GM18951 (cell line): Measurements from ENCODE around the gene HLA-DPB1.
"Not testable (repeated sequence)": the region's sequence is repeated elsewhere in the genome, so short reads cannot be mapped to it uniquely, and the experiment has no call there.

Source experiments
- POLR2A ChIP-seq: IDR thresholded peaks from 4 replicates; pipeline ENCODE4 v1.6.1; 2011; ENCODE audit warnings: mild to moderate bottlenecking; ENCODE audit not compliant: insufficient read length, insufficient read depth; ENCODE audit errors: extremely low read depth
- in situ Hi-C: fragments of 300-500 bp; cut with MboI; formaldehyde crosslinking; loops from one replicate; pipeline ENCODE4 v1.12.0; 2022; ENCODE audit warnings: low sequenced_read_pairs, mixed read lengths, inconsistent platforms; ENCODE audit not compliant: unreplicated experiment

Gene HLA-DPB1

DNA sequence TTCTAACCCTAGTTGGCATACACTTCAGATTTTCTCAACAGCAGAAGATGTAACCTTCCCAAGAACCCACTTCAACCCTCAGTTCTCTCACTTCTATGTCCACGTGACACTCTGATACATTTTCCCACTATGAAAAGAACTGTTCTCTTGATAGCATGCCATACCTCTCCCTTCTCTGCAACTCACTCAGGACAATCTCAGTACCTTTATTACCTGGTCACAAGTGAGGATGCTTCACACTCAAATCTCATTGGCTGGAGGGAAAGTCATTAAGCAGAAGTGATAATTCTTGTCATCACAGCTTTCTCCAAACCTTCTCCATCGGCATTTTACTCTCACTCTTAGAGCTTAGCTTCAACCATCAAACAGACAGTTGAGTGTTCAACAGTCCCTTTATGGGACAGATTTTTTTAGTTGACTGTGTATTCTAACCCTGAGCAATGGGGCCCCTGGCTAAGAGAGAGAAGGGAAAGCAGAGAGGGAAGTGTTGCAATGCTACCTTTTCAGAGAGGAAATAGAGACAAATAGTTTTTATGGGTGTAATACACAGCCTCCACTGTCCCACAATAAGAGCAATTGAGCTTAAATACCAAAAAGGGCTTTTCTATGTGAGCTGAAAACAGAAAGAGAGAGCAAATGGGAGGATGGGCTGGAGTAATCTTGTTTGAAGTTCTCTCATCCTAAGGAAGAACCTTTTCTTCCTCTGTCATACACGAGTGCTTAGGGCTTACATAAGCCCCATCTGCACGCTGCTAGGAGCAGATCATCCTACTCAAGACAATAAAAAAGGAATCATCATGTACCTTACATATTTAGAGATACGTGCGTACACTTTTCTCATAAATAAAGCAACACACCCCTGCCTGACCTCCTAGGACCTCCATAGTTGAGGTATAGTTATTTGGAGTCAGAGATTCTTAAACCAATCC, 18.3 kb upstream of the HLA-DPB1 start:
- TF ChIP-seq POLR2A: no peak
- in situ Hi-C loops: no loop called here

DNA sequence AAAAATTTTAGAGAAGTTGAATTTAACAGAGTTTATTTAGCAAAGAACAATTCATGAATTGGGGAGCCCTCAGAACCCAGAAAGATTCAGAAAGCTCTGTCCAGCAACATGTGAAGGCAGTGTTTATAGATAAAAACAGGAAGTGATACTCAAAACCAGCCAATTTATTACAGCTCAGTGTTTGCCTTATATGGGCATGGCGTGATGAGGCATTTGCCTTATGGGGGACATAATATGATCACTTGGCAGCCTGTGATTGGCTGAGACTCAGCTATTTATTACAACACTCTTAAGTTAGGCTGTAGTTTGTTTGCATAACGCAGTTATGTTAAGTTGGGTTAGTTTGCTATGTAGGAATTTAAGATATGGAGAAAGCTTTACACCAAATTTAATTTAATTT, 13.8 kb upstream of the HLA-DPB1 start:
- in situ Hi-C loops: no loop called here
- TF ChIP-seq POLR2A: no peak

GRCh38 chr6:33063435-33063834, 12.4 kb upstream of the HLA-DPB1 start:
- in situ Hi-C loops: not testable (repeated sequence)

DNA sequence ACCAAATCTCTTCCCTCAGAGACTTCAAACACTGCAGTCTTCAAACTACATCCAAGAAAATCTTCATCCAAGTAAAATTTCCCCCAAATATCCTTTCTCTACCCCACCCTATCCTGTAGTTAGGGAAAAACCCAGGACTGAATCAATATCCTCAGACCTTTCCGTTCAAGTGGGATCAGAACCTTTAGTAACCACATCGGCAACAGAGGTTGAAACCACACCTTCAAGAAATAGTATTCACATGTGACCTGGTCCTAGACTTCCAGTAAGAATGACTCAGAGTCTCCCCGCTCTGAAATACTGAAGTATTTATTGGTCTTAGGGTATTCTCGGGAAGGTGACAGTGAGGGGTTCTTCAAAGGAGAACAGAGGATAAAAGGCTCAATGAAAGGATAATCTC, 11.1 kb upstream of the HLA-DPB1 start:
- TF ChIP-seq POLR2A: no peak

GRCh38 chr6:33065312-33065711, 10.5 kb upstream of the HLA-DPB1 start:
- TF ChIP-seq POLR2A: no peak
- in situ Hi-C loops: loop anchor here (5.0 kb wide), 1 partner anchor 38 kb away; no protein-coding TSS in a partner anchor

More for the DNA sequence above, 11.1 kb upstream of the HLA-DPB1 start:
- in situ Hi-C loops: loop anchor here (5.0 kb wide), 1 partner anchor 37 kb away; no protein-coding TSS in a partner anchor

GRCh38 chr6:33066917-33067521, 8.8 kb upstream of the HLA-DPB1 start:
- in situ Hi-C loops: loop anchor here (5.0 kb wide), 1 partner anchor 40 kb away; no protein-coding TSS in a partner anchor
- TF ChIP-seq POLR2A: no peak

- no peak for TF ChIP-seq POLR2A
- in situ Hi-C loops: loop anchor here (5.0 kb wide), 1 partner anchor 42 kb away; no protein-coding TSS in a partner anchor
Observed at GRCh38 chr6:33069021-33069738, 6.6 kb upstream of the HLA-DPB1 start.

- in situ Hi-C loops: no loop called here
- TF ChIP-seq POLR2A: no peak
Observed at GRCh38 chr6:33070909-33071308, 4.9 kb upstream of the HLA-DPB1 start.

DNA sequence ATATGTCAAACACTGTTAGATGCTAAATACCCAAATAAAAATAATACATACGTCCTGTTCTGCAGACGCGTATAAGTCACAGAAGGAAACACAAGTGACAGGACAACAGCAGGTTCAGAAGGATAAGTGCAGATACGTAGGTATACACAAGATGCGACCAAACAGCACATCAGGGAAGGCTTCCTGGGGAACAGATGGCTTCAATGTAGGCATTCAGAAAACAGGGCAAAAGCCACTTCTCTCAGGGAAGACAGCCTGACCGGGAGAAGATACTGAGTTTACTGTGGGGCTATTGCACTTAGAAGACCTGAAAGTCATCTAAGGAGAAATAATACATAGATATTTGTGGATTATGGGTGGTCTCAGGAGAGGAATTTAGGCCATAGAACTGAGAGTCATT, 4.2 kb upstream of the HLA-DPB1 start:
- TF ChIP-seq POLR2A: no peak
- in situ Hi-C loops: no loop called here

DNA sequence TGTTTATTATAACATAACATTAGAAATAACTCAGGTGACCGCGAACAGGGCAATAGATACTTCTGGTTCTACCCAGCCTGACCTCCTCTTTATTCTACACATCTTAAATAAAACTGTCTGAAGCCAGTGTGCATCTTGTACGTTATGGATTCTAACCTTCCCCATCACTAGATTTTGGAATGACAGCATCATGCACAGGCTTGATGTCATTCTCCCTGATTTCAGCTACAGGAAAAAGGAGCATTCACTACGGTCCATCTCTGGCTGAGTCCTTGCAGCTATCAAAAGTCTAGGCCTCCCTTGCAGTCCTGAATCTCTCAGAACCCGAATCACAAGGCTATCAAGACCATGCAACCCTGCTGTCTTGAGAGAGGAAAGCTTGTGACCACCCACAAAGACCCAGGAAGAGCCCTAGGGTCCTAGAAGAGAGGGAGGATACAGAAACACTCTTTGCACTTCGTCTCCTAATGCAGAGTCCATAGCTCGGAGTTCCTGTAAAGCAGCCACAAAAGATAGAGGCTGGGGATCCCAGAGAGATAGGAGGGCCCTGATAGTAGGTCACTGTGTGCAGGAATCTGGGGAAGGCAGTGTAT, 3.2 kb upstream of the HLA-DPB1 start:
- peak; percentile 3 for TF ChIP-seq POLR2A
- in situ Hi-C loops: no loop called here

DNA sequence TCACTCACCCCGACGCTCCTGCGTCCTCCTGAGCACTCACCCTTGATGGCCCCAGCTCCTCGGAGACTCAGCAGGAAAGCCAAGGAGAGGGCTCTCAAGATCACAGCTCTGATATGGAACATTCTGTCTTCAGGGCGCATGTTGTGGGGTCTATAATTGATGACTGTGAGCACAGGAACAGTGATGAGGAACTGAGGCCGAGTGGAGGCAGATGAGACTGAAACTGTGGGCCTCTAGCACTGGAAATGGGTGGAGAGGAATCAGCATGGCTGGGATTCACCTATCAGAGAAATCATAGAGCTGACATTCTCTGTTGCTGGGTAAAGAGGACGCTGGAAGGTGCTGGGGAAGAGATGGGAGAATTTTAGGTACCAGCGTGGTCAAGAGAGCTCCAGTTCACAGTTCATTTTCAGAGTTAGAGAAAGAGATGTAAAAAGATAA, 2.3 kb upstream of the HLA-DPB1 start, which contains the start of gene HLA-DPA1:
Gene HLA-DPA1 (minus strand): TSS at position 219 of the 441 bp plus-strand sequence.
- TF ChIP-seq POLR2A: peak; percentile 97

DNA sequence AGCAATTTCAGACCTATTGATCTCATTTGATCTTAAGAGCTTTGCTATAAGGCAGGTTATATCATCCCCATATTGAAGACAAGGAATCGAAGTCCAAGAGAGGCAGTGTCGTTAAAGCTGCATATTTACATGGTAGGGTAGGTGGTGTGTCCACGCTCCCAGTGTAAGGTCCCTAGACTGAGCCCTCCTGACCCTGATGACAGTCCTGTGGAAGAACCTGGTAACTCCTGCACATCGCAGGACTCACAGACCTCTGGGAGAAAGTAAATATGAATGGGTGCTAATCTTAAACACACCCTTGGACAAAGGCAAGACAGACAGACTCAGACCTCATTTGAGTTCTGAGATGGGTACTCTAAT, 602 bp upstream of the HLA-DPB1 start:
- in situ Hi-C loops: no loop called here
- TF ChIP-seq POLR2A: no peak

More for the DNA sequence above, 2.3 kb upstream of the HLA-DPB1 start, which contains the start of gene HLA-DPA1:
- in situ Hi-C loops: no loop called here

DNA sequence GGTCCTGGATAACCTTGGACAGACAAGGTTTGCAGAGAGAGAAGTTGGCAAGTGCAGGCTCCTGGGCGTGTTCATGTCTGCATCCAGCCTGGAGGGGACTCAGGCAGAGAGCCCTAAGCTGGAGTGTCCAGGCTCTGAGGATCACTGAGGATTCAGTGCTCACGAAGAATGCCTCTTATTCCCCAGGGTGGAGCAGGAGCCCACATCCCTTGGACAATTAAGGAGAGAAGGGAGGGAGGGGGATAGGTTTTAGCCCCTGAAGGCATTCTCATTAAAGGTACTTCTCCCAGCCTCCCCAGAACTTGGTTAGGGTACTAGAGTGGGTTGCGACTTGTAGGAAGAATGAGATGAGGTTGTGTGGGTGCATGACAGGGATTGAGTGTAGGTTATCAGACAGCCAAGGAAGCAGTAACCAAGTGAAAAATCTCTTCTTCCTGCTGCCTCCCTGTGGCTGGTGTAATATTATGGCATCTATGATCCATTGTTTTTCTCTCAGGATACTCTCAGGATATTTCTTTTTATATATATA, 680 bp downstream of the HLA-DPB1 start:
- in situ Hi-C loops: no loop called here
- no peak for TF ChIP-seq POLR2A

DNA sequence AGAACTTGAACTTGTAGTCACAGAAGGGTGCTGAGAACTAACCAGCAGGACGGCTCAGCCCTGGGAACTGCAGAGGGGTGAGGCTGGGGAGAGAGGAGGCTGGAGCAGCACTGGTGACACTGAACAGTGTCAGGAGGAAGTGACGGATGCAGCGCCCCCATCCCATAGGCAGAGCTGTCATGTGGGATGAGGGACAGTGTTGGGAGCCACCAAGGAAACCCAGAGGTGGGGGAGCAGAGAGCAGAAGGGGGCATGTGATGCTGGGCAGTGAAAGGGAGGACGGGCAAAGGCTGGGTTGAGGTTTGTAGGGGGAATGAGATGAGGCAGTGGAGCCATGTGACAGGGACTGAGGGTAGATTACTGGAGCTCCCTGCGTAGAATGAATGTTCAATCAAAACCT, 2.1 kb downstream of the HLA-DPB1 start:
- in situ Hi-C loops: no loop called here
- no peak for TF ChIP-seq POLR2A
